Prostate gland (tissue), 2 donors: ENCODE measurements around the gene GMPPA. TPM values are rescaled to one million over a fixed set of nuclear protein-coding genes. Genes with fewer than 3 reads are reported as not detected.

Experiments
- DNase-seq: peaks from one replicate; pipeline ENCODE4 v3.0.0-alpha.2; 2019; ENCODE audit warnings: low spot score
- H3K27ac ChIP-seq, 2 donors: fragments of 200-600 bp; sonication (generic); 2 replicates each; pipeline ENCODE4 v1.5.1; 2017 to 2019
- H3K27me3 ChIP-seq: fragments of 200-600 bp; sonication (generic); replicated peaks from 2 replicates; pipeline ENCODE4 v1.5.1; 2019; ENCODE audit not compliant: insufficient read depth
- H3K36me3 ChIP-seq, 2 donors: fragments of 200-600 bp; sonication (generic); 1 replicate in 1 of 2; 2 replicates in 1 of 2; pipeline versions ENCODE4 v1.5.1 to v1.8.1; 2017 to 2019
- H3K4me1 ChIP-seq: fragments of 200-600 bp; sonication (generic); replicated peaks from 2 replicates; pipeline ENCODE4 v1.5.1; 2019
- H3K4me3 ChIP-seq, 2 donors: fragments of 200-600 bp; sonication (generic); 2 replicates each; pipeline ENCODE4 v1.5.1; 2017 to 2019
- H3K9me3 ChIP-seq: fragments of 200-600 bp; sonication (generic); 2 replicates; pipeline ENCODE4 v1.5.1; 2017
- POLR2A ChIP-seq: fragments of 450-650 bp; IDR thresholded peaks from one replicate; pipeline ENCODE4 v1.6.1; 2016; ENCODE audit warnings: antibody characterized with exemption, mild to moderate bottlenecking
- POLR2AphosphoS5 ChIP-seq: sonication (generic); formaldehyde crosslinking; IDR thresholded peaks from one replicate; pipeline ENCODE4 v1.6.1; 2017; ENCODE audit warnings: antibody characterized with exemption
- WGBS: methylation state at CpG from one replicate; pipeline ENCODE4 v1.1.5; 2018; 5-methylcytosine and 5-hydroxymethylcytosine counted together
- intact Hi-C: fragments of 100-400 bp; cut with DNase I; formaldehyde crosslinking; loops from one replicate; pipeline ENCODE4 v1.14.2; 2022
- total RNA-seq, 2 donors: library from RNA; depleted of rRNA; stranded (reverse); fragments of >200 nt; gene quantifications; one replicate each; pipeline ENCODE4 v1.1.0, GENCODE V29; 2016
- TF ChIP-seq, protein P1 (sequence below), 4 experiments: fragments of 200-600 bp in 2 of 4; fragments of 450-650 bp in 2 of 4; sonication (generic) in 2 of 4; IDR thresholded peaks; 1 replicate in 3 of 4; 2 replicates in 1 of 4; pipeline ENCODE4 v1.5.1; 2016 to 2019; ENCODE audit warnings: antibody characterized with exemption in 4 of 4, mild to moderate bottlenecking in 2 of 4, moderate library complexity in 2 of 4

The GMPPA gene
- total RNA-seq, 2 donors from 2014 or later = 41.2 to 53.8 TPM

GRCh38 chr2:219502618-219503017 lies 3.9 kb downstream of the GMPPA start:
- Histone ChIP-seq H3K27me3 (no peaks in the 10 kb centered on the region), H3K9me3 (no peaks in the 10 kb centered on the region), H3K27ac (no peak overlapping the region), H3K36me3 (peaks cover 0 to 8% of the 10 kb centered on the region in 2 donors), H3K4me3 (no peak overlapping the region), H3K4me1 (peaks cover 7% of the 10 kb centered on the region)
- TF ChIP-seq POLR2AphosphoS5 (no peak), POLR2A (no peak)
- intact Hi-C loops = no loop called here
- DNase-seq = no peak

DNA sequence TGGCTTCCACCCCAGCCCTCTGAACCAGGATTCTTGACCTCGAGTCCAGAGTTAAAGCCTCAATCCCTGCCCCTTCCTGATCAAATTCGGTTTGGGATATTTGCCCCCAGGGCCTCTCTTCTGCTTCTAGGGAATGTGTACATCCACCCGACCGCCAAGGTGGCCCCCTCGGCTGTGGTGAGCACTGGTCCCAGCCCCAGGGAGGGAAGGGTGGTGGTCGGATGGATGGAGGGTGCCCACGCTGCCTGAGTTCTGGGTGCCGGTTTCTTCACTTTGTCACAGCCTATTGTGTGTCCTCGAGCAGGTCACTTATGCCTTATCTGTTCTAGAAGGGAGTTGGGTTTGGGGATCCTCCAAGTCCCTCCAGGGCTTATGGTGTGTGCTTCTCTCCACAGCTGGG lies 6.9 kb downstream of the GMPPA start:
- no peak for DNase-seq
- WGBS = 83% methylated on average over 9 of the region's 9 CpGs
- Histone ChIP-seq H3K4me3 (no peak overlapping the region), H3K27me3 (no peaks in the 10 kb centered on the region), H3K36me3 (peaks cover 0 to 8% of the 10 kb centered on the region in 2 donors), H3K4me1 (peaks cover 2% of the 10 kb centered on the region), H3K27ac (no peak overlapping the region), H3K9me3 (no peaks in the 10 kb centered on the region)
- TF ChIP-seq POLR2AphosphoS5 (no peak), POLR2A (no peak)
- TF ChIP-seq, protein P1, sequence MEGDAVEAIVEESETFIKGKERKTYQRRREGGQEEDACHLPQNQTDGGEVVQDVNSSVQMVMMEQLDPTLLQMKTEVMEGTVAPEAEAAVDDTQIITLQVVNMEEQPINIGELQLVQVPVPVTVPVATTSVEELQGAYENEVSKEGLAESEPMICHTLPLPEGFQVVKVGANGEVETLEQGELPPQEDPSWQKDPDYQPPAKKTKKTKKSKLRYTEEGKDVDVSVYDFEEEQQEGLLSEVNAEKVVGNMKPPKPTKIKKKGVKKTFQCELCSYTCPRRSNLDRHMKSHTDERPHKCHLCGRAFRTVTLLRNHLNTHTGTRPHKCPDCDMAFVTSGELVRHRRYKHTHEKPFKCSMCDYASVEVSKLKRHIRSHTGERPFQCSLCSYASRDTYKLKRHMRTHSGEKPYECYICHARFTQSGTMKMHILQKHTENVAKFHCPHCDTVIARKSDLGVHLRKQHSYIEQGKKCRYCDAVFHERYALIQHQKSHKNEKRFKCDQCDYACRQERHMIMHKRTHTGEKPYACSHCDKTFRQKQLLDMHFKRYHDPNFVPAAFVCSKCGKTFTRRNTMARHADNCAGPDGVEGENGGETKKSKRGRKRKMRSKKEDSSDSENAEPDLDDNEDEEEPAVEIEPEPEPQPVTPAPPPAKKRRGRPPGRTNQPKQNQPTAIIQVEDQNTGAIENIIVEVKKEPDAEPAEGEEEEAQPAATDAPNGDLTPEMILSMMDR (IDR thresholded peaks at IDR 0.05) = no peak
- intact Hi-C loops = no loop called here

DNA sequence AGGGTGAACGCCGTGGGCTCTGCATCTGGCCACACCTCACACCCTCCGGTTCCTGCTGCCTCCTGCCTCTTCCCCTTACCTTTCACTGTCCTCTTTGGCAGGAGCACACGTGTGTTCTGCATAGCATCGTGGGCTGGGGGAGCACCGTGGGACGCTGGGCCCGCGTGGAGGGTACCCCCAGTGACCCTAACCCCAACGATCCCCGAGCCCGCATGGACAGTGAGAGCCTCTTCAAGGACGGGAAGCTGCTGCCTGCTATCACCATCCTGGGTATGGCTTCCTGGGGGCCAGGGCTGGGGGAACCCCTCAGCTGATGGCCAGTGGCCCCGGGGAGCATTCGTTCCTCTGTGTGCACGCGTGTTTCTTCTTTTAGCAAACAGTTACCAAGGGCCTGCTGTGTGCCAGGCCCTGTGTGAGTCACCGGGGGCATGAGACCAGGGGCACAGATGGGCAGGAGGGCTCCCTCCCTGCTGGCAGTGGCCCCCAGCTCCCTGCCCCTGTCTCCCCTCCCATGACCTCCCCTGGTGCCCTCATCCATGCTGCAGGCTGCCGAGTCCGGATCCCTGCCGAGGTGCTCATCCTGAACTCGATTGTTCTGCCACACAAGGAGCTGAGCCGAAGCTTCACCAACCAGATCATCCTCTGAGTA lies 7.6 kb downstream of the GMPPA start:
- peaks cover 2% of the 10 kb centered on the region for H3K4me1 ChIP-seq
- H3K27ac ChIP-seq = no peak overlapping the region
- intact Hi-C loops = no loop called here
- H3K36me3 ChIP-seq = peaks cover 0 to 8% of the 10 kb centered on the region in 2 donors
- 76% methylated on average over 23 of the region's 23 CpGs for WGBS
- no peaks in the 10 kb centered on the region for H3K27me3 ChIP-seq
- no peaks in the 10 kb centered on the region for H3K9me3 ChIP-seq
- no peak for DNase-seq
- TF ChIP-seq POLR2A = no peak
- no peak for TF ChIP-seq POLR2AphosphoS5
- TF ChIP-seq, protein P1 (IDR thresholded peaks at IDR 0.05) = no peak
- H3K4me3 ChIP-seq = no peak overlapping the region

GRCh38 chr2:219506802-219507526 lies 8.3 kb downstream of the GMPPA start:
- Histone ChIP-seq H3K9me3 (no peaks in the 10 kb centered on the region), H3K27ac (no peak overlapping the region), H3K27me3 (no peaks in the 10 kb centered on the region), H3K4me1 (peaks cover 2% of the 10 kb centered on the region), H3K36me3 (peaks cover 0 to 8% of the 10 kb centered on the region in 2 donors), H3K4me3 (no peak overlapping the region)
- no peak for DNase-seq
- TF ChIP-seq, protein P1 (IDR thresholded peaks at IDR 0.05) = no peak
- TF ChIP-seq POLR2AphosphoS5 = no peak
- TF ChIP-seq POLR2A = no peak
- intact Hi-C loops = no loop called here
- WGBS = 66% methylated on average over 17 of the region's 17 CpGs

GRCh38 chr2:219507581-219508443 lies 9.1 kb downstream of the GMPPA start:
- no peak for TF ChIP-seq POLR2AphosphoS5
- TF ChIP-seq POLR2A = no peak
- TF ChIP-seq, protein P1 (IDR thresholded peaks at IDR 0.05) = no peak
- Histone ChIP-seq H3K4me3 (no peak overlapping the region), H3K9me3 (no peaks in the 10 kb centered on the region), H3K36me3 (peaks cover 0 to 8% of the 10 kb centered on the region in 2 donors), H3K27ac (no peak overlapping the region), H3K4me1 (peaks cover 2% of the 10 kb centered on the region), H3K27me3 (peaks cover 2% of the 10 kb centered on the region)
- no peak for DNase-seq
- 49% methylated on average over 8 of the region's 8 CpGs for WGBS
- intact Hi-C loops = no loop called here
